ELF-1 (cell line): Measurements from ENCODE around the gene SLAMF7.

ENCODE experiments used
- DNase-seq: peaks from one replicate; pipeline ENCODE4 v3.0.0-alpha.2; 2016; ENCODE audit warnings: low read depth, low spot score

Gene SLAMF7

GRCh38 chr1:160800645-160801408, 61.8 kb downstream of the SLAMF7 start:
- DNase-seq = no peak

DNA sequence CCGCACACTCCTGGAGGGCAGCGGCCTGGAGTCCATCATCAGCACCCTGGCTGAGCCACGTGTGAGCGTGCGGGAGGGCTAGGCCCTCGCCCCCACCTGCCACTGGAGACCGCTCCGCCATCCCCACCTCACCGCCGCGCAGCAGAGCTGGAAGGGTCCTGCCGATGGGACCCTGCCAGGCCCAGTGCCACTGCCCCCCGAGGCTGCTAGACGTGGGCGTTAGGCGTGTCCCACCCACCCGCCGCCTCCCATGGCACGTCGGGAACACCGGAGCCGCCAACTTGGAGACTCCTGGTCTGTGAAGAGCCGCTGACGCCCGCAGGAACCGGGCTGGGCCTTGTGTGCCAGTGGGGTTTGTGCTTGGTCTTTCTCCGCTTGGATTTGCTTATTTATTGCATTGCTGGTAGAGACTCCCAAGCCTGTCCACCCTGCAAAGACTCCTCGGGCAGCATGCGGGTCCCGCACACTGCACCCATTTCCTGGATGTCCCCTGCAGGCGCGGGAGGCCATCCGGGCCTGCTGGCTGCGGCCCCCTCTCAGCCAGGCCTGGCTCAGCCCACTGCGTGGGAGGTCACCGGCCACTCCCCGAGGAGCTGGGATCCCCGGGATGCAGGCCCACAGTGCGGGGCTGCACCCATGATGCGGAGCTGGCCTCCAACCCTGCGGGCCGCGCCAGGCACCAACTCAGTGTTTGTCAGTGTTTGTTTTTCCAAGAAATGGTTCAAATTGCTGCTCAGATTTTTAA, 63.0 kb downstream of the SLAMF7 start:
- DNase-seq = no peak
